BLaER1 (cell line): ENCODE data around the gene NT5C.
A peak's percentile ranks its signal among the peaks of the same experiment; 100 is the strongest.
"Not testable (repeated sequence)": the region's sequence is repeated elsewhere in the genome, so short reads cannot be mapped to it uniquely, and the experiment has no call there.

Source experiments
- H3K27ac ChIP-seq: shearing (Covaris generic); formaldehyde crosslinking; 2 replicates; pipeline ENCODE4 v1.8.1; 2022
- H3K27me3 ChIP-seq: shearing (Covaris generic); formaldehyde crosslinking; 2 replicates; pipeline ENCODE4 v1.8.1; 2022
- H3K36me3 ChIP-seq: shearing (Covaris generic); formaldehyde crosslinking; 2 replicates; pipeline ENCODE4 v1.8.1; 2022
- H3K4me1 ChIP-seq: shearing (Covaris generic); formaldehyde crosslinking; 2 replicates; pipeline ENCODE4 v1.8.1; 2022
- H3K4me2 ChIP-seq: shearing (Covaris generic); formaldehyde crosslinking; 2 replicates; pipeline ENCODE4 v1.8.1; 2022
- H3K4me3 ChIP-seq: shearing (Covaris generic); formaldehyde crosslinking; 2 replicates; pipeline ENCODE4 v1.8.1; 2022
- H3K9ac ChIP-seq: shearing (Covaris generic); formaldehyde crosslinking; 2 replicates; pipeline ENCODE4 v1.8.1; 2022
- H3K9me3 ChIP-seq: shearing (Covaris generic); formaldehyde crosslinking; 2 replicates; pipeline ENCODE4 v1.8.1; 2022
- H4K20me1 ChIP-seq: shearing (Covaris generic); formaldehyde crosslinking; 2 replicates; pipeline ENCODE4 v1.8.1; 2022
- Cebpa-rat ChIP-seq: shearing (Covaris generic); IDR thresholded peaks from 2 replicates; pipeline ENCODE4 v1.8.1; 2022

The NT5C gene

GRCh38 chr17:75131278-75132017, at the start of gene NT5C:
NT5C (minus strand) TSS chr17:75131742; CDS start chr17:75131707, 35 bp downstream.
- Histone ChIP-seq H3K9ac (peak within 1 kb of the TSS; percentile 94), H3K4me3 (peak within 1 kb of the TSS; percentile 90), H4K20me1 (peaks cover 63% of the 10 kb centered on the region), H3K4me2 (peak within 1 kb of the TSS; percentile 82), H3K4me1 (peaks cover 45% of the 10 kb centered on the region), H3K9me3 (no peaks in the 10 kb centered on the region), H3K36me3 (peaks cover 44% of the 10 kb centered on the region), H3K27ac (peak within 1 kb of the TSS; percentile 97), H3K27me3 (no peaks in the 10 kb centered on the region)
- no peak for TF ChIP-seq Cebpa-rat

- Histone ChIP-seq H3K4me1 (peaks cover 55% of the 10 kb centered on the region), H3K4me3 (peak overlapping the region; percentile 84), H4K20me1 (peaks cover 63% of the 10 kb centered on the region), H3K9ac (peak overlapping the region; percentile 99), H3K27ac (peak overlapping the region; percentile 100), H3K36me3 (peaks cover 44% of the 10 kb centered on the region), H3K27me3 (no peaks in the 10 kb centered on the region), H3K4me2 (peak overlapping the region; percentile 96), H3K9me3 (no peaks in the 10 kb centered on the region)
- no peak for TF ChIP-seq Cebpa-rat
Measured at GRCh38 chr17:75181110-75181509, 49.6 kb upstream of the NT5C start.

GRCh38 chr17:75178453-75178852, 46.9 kb upstream of the NT5C start:
- no peak for TF ChIP-seq Cebpa-rat
- Histone ChIP-seq H3K27me3 (no peaks in the 10 kb centered on the region), H3K9me3 (no peaks in the 10 kb centered on the region), H3K4me3 (no peak overlapping the region), H3K36me3 (peaks cover 71% of the 10 kb centered on the region), H3K4me1 (peaks cover 54% of the 10 kb centered on the region), H3K9ac (no peak overlapping the region), H4K20me1 (peaks cover 89% of the 10 kb centered on the region), H3K27ac (no peak overlapping the region), H3K4me2 (peak overlapping the region; percentile 35; the same call in 1 of the 2 replicates)

- Histone ChIP-seq H3K4me1 (peaks cover 50% of the 10 kb centered on the region), H3K4me3 (no peak overlapping the region), H3K4me2 (peak overlapping the region; percentile 47), H3K36me3 (peaks cover 87% of the 10 kb centered on the region), H3K9ac (no peak overlapping the region), H4K20me1 (peaks cover 99% of the 10 kb centered on the region), H3K27ac (no peak overlapping the region), H3K27me3 (no peaks in the 10 kb centered on the region), H3K9me3 (no peaks in the 10 kb centered on the region)
- no peak for TF ChIP-seq Cebpa-rat
Measured at GRCh38 chr17:75176625-75177024, 45.1 kb upstream of the NT5C start.

- Histone ChIP-seq H3K36me3 (peaks cover 98% of the 10 kb centered on the region), H3K27ac (no peak overlapping the region), H4K20me1 (peaks cover 99% of the 10 kb centered on the region), H3K4me2 (no peak overlapping the region), H3K4me3 (no peak overlapping the region), H3K9me3 (no peaks in the 10 kb centered on the region), H3K4me1 (peaks cover 38% of the 10 kb centered on the region), H3K27me3 (no peaks in the 10 kb centered on the region), H3K9ac (no peak overlapping the region)
- no peak for TF ChIP-seq Cebpa-rat
Measured at GRCh38 chr17:75174996-75175395, 43.5 kb upstream of the NT5C start.

- Histone ChIP-seq H3K4me2 (no peak overlapping the region), H3K4me3 (no peak overlapping the region), H3K27me3 (no peaks in the 10 kb centered on the region), H4K20me1 (peaks cover 99% of the 10 kb centered on the region), H3K36me3 (peaks cover 98% of the 10 kb centered on the region), H3K27ac (no peak overlapping the region), H3K4me1 (peaks cover 23% of the 10 kb centered on the region), H3K9me3 (no peaks in the 10 kb centered on the region), H3K9ac (no peak overlapping the region)
- TF ChIP-seq Cebpa-rat, result no peak
Measured at GRCh38 chr17:75173526-75173925, 42.0 kb upstream of the NT5C start.

GRCh38 chr17:75168998-75169397, 37.5 kb upstream of the NT5C start:
- Histone ChIP-seq H4K20me1 (peaks cover 90% of the 10 kb centered on the region), H3K27ac (no peak overlapping the region), H3K4me1 (no peaks in the 10 kb centered on the region), H3K4me2 (no peak overlapping the region), H3K9ac (no peak overlapping the region), H3K9me3 (no peaks in the 10 kb centered on the region), H3K36me3 (peaks cover 93% of the 10 kb centered on the region), H3K4me3 (no peak overlapping the region), H3K27me3 (no peaks in the 10 kb centered on the region)
- TF ChIP-seq Cebpa-rat, result no peak

- not testable (repeated sequence) for H3K27me3 ChIP-seq, H3K9me3 ChIP-seq, H3K27ac ChIP-seq, H3K4me3 ChIP-seq, H3K4me1 ChIP-seq, H3K9ac ChIP-seq, H3K4me2 ChIP-seq
- H4K20me1 ChIP-seq, result peaks cover 52% of the 10 kb centered on the region
- H3K36me3 ChIP-seq, result peaks cover 91% of the 10 kb centered on the region
Measured at GRCh38 chr17:75164606-75165005, 33.1 kb upstream of the NT5C start.

GRCh38 chr17:75163074-75163473, 31.5 kb upstream of the NT5C start:
- Histone ChIP-seq H3K27me3 (no peaks in the 10 kb centered on the region), H3K4me1 (no peaks in the 10 kb centered on the region), H3K9me3 (no peaks in the 10 kb centered on the region), H3K36me3 (peaks cover 91% of the 10 kb centered on the region), H3K4me3 (no peak overlapping the region), H3K27ac (no peak overlapping the region), H4K20me1 (peaks cover 37% of the 10 kb centered on the region), H3K4me2 (no peak overlapping the region), H3K9ac (no peak overlapping the region)
- no peak for TF ChIP-seq Cebpa-rat

- Histone ChIP-seq H3K27me3 (no peaks in the 10 kb centered on the region), H3K27ac (no peak overlapping the region), H3K9me3 (no peaks in the 10 kb centered on the region), H3K9ac (no peak overlapping the region), H4K20me1 (0 out of 2 replicates have a peak, but pooled peaks cover 13% of the 10 kb centered on the region), H3K4me1 (peaks cover 6% of the 10 kb centered on the region), H3K36me3 (peaks cover 79% of the 10 kb centered on the region), H3K4me2 (no peak overlapping the region), H3K4me3 (no peak overlapping the region)
- TF ChIP-seq Cebpa-rat, result no peak
Measured at GRCh38 chr17:75160211-75160610, 28.7 kb upstream of the NT5C start.
